Measurements from ENCODE around the gene FDCSP. TPM values are rescaled to one million over a fixed set of nuclear protein-coding genes. Genes with fewer than 3 reads are reported as not detected.
"Not testable (repeated sequence)": the region's sequence is repeated elsewhere in the genome, so short reads cannot be mapped to it uniquely, and the experiment has no call there.

FDCSP gene
- total RNA-seq, 4 donors from 2014 or later, result 19.1 TPM; not detected in 3

DNA sequence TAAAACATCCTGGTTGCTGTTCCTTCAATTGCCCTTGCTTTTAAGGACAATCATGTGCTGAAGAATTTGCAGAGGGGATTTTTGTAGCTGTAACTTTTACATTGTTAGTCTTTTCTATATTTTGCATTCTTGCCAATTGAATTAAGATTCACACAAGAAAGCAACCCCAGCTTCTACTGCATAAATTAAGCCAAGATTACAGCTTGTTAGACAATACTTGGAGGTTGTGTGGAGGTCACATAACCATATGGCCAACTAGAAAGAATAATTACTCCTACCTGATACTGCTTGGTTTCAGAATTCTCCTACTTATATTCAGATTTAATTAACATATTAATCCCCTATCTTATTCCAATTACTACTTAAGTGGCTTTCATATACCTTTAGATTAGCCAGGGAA is 4.1 kb upstream of the FDCSP start:
- H3K4me1 ChIP-seq, ATAC-seq, H3K27me3 ChIP-seq, H3K27ac ChIP-seq, H3K36me3 ChIP-seq, H3K9me3 ChIP-seq, H3K4me3 ChIP-seq: not testable (repeated sequence)

DNA sequence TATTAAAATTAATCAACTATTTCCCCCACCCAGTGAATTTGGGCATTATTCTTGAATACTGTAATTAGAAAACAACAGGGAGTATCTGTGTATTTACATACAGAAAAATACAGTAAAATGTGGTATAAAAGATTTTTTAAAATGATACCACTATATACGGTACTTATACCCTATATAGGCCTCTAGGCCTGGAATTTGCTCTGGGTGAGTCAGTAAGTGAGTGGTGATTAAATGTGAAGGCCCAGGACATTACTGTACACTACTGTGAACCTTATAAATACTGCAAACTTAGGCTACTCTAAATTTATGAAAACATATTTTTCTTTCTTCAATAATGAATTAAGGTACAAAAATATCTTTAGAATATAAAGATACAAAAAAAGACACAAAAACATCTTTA is 10.2 kb downstream of the FDCSP start:
- Histone ChIP-seq H3K36me3 (no peaks in the 10 kb centered on the region), H3K4me1 (no peaks in the 10 kb centered on the region), H3K4me3 (no peak overlapping the region), H3K9me3 (no peaks in the 10 kb centered on the region), H3K27me3 (no peaks in the 10 kb centered on the region), H3K27ac (no peak overlapping the region)
- no peak for TF ChIP-seq POLR2AphosphoS5 (IDR thresholded peaks at IDR 0.05)
- TF ChIP-seq, protein P1, sequence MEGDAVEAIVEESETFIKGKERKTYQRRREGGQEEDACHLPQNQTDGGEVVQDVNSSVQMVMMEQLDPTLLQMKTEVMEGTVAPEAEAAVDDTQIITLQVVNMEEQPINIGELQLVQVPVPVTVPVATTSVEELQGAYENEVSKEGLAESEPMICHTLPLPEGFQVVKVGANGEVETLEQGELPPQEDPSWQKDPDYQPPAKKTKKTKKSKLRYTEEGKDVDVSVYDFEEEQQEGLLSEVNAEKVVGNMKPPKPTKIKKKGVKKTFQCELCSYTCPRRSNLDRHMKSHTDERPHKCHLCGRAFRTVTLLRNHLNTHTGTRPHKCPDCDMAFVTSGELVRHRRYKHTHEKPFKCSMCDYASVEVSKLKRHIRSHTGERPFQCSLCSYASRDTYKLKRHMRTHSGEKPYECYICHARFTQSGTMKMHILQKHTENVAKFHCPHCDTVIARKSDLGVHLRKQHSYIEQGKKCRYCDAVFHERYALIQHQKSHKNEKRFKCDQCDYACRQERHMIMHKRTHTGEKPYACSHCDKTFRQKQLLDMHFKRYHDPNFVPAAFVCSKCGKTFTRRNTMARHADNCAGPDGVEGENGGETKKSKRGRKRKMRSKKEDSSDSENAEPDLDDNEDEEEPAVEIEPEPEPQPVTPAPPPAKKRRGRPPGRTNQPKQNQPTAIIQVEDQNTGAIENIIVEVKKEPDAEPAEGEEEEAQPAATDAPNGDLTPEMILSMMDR (IDR thresholded peaks at IDR 0.05), result no peak
- TF ChIP-seq EP300 (IDR thresholded peaks at IDR 0.05), result no peak
- no peak for TF ChIP-seq POLR2A (IDR thresholded peaks at IDR 0.05)
- 38 to 100% methylated on average over 1 of the region's 1 CpG for WGBS, 2 donors (ENCODE audit: low coverage in 1 of 2)
- ATAC-seq, result no peak

DNA sequence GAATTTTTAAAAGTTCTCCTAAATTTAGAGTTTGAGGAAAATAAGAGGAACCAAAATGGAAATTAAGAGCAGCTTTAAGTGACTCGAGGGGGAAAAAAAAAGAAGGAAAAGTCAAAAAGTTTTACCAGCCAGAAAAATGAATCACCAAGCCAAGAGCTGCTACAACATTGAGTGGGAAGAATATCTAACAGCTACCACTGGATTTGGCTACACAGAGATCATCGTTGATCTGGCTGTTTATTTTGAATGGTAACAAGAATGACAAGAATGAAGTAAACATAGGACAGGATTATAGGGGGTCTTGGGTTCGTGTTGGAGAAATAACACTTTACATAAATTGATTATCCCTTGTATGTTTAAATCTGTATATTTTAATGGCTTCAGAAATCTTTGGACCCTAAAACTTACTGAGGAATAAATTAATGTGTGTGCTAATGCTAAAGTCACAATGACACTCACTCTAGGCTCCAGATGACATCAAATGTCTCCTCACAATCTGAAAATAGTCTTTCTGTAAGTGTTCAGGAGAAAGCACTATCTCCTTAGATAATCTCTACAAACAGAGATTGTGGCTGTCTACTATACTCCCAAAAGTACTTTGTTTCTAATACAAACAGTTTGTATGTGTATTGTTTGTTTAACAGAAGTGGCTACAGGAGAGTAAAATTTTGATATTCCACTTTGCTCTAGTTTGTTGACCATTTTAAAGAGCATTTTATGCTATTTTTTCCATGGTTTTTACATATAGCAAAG is 13.4 kb downstream of the FDCSP start:
- no peak for ATAC-seq
- Histone ChIP-seq H3K9me3 (no peaks in the 10 kb centered on the region), H3K27ac (no peak overlapping the region), H3K27me3 (no peaks in the 10 kb centered on the region), H3K36me3 (no peaks in the 10 kb centered on the region), H3K4me1 (no peaks in the 10 kb centered on the region), H3K4me3 (no peak overlapping the region)
- TF ChIP-seq, protein P1 (IDR thresholded peaks at IDR 0.05), result no peak
- TF ChIP-seq POLR2A (IDR thresholded peaks at IDR 0.05) (no peak), POLR2AphosphoS5 (IDR thresholded peaks at IDR 0.05) (no peak), EP300 (IDR thresholded peaks at IDR 0.05) (no peak)
- 15 to 17% methylated on average over 3 of the region's 3 CpGs for WGBS, 2 donors (ENCODE audit: low coverage in 1 of 2)

DNA sequence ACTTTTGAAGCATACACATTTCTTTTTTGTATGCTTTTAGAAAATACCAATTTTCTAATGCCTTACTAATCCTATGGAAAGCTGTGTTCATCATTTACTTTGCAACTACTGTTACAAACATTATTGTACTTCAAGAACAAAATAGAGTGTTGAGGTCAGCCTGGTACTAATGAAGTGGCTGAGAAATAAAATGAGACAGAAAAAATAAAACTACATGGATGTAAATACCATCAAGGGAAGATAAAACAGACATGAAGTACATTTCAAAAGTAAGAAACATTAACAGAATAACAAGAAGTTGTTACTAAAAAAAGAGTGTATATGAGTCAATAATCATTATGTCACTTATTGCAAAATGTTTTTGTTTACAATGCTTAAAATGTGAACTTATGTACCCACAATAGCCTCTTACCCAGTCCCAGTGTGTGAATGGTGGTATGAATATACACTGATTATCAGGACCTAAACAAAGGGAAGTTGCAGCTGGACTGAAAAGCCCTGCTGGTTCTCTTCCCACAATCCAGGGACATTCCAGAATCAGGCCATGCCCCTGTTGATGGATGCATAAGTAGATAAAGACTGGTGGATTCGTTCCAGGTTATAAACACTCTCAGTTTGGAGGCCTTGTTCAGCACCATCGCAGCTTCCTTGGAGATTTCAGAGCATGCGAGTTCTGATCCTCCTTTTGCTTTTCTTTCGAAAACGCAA is 14.1 kb downstream of the FDCSP start:
- no peaks in the 10 kb centered on the region for H3K4me1 ChIP-seq
- H3K27me3 ChIP-seq, result no peaks in the 10 kb centered on the region
- no peak overlapping the region for H3K4me3 ChIP-seq
- no peaks in the 10 kb centered on the region for H3K36me3 ChIP-seq
- whole genome bisulfite sequencing, 2 donors (ENCODE audit: low coverage in 1 of 2), result 32% methylated on average over 5 of the region's 5 CpGs
- no peak for ATAC-seq
- no peaks in the 10 kb centered on the region for H3K9me3 ChIP-seq
- TF ChIP-seq EP300 (IDR thresholded peaks at IDR 0.05) (no peak), POLR2A (IDR thresholded peaks at IDR 0.05) (no peak), POLR2AphosphoS5 (IDR thresholded peaks at IDR 0.05) (no peak)
- TF ChIP-seq, protein P1 (IDR thresholded peaks at IDR 0.05), result no peak
- H3K27ac ChIP-seq, result no peak overlapping the region

DNA sequence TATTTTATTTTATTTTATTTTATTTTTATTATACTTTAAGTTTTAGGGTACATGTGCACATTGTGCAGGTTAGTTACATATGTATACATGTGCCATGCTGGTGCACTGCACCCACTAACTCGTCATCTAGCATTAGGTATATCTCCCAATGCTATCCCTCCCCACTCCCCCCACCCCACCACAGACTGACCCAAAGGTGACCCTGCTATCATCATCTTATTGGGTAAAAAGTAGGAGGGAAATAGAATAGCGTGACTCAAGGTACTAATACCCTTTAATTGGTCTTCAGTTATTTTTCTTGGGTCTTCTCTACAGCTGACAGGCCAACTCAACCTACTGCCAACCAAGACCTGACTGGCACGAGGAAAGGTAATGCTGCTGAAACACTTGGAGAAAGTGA is 16.4 kb downstream of the FDCSP start, which contains the start of gene CSN3:
CSN3 (plus strand) TSS at position 301 of the 400 bp plus-strand sequence. CDS start 2,223 bp downstream, outside the sequence.
- 86 to 94% methylated on average over 2 to 3 of the region's 3 CpGs for WGBS, 2 donors (ENCODE audit: low coverage in 1 of 2)
- not testable (repeated sequence) for ATAC-seq

DNA sequence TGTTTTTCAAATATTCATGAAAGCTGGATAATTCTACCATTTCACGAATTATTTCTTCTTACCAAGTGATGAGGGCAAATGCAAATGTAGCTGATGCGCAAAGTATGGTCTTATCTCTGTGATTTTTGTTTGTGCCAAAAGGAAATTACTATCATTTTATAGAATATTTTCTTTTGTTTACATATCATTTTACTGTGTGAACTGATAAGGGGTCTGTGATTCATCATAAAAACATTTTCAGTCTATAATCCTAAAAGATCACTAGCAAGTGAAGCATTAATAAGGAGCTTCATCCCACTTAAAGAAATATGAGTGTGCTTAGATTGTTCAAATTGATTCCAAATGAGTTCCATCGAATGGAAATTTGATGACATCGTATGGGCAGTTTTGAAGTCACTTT is 17.2 kb downstream of the FDCSP start:
- TF ChIP-seq POLR2AphosphoS5 (IDR thresholded peaks at IDR 0.05) (no peak), POLR2A (IDR thresholded peaks at IDR 0.05) (no peak), EP300 (IDR thresholded peaks at IDR 0.05) (no peak)
- TF ChIP-seq, protein P1 (IDR thresholded peaks at IDR 0.05), result no peak
- Histone ChIP-seq H3K27me3 (no peaks in the 10 kb centered on the region), H3K9me3 (no peaks in the 10 kb centered on the region), H3K27ac (no peak overlapping the region), H3K36me3 (no peaks in the 10 kb centered on the region), H3K4me3 (no peak overlapping the region), H3K4me1 (no peaks in the 10 kb centered on the region)
- WGBS, 2 donors (ENCODE audit: low coverage in 1 of 2), result 67 to 81% methylated on average over 4 of the region's 4 CpGs
- no peak for ATAC-seq

More for the DNA sequence above, 16.4 kb downstream of the FDCSP start, which contains the start of gene CSN3:
- H3K9me3 ChIP-seq, H3K36me3 ChIP-seq, H3K27ac ChIP-seq, H3K27me3 ChIP-seq, H3K4me1 ChIP-seq, H3K4me3 ChIP-seq: not testable (repeated sequence)
